Amniotic epithelial cell (primary cell): ENCODE measurements around the gene TWF2.

Experiments used
- DNase-seq: peaks from one replicate; pipeline ENCODE4 v3.0.0-alpha.2; 2010; ENCODE audit warnings: low read depth

TWF2 gene

GRCh38 chr3:52257911-52258310 lies 19.0 kb upstream of the TWF2 start:
- DNase-seq: peak; percentile 90

GRCh38 chr3:52256622-52257021 lies 17.7 kb upstream of the TWF2 start:
- DNase-seq: no peak

GRCh38 chr3:52256159-52256558 lies 17.2 kb upstream of the TWF2 start:
- no peak for DNase-seq

- DNase-seq: no peak
Observed at GRCh38 chr3:52254608-52255007, 15.7 kb upstream of the TWF2 start.

GRCh38 chr3:52253314-52254304 lies 14.7 kb upstream of the TWF2 start:
- DNase-seq: peak; percentile 50

GRCh38 chr3:52250122-52250521 lies 11.2 kb upstream of the TWF2 start:
- DNase-seq: no peak

- no peak for DNase-seq
Observed at GRCh38 chr3:52249683-52250082, 10.7 kb upstream of the TWF2 start.

- DNase-seq: no peak
Observed at GRCh38 chr3:52248816-52249547, 10.0 kb upstream of the TWF2 start.

- no peak for DNase-seq
Observed at GRCh38 chr3:52248165-52248541, 9.2 kb upstream of the TWF2 start.

GRCh38 chr3:52247409-52248164 lies 8.6 kb upstream of the TWF2 start:
- no peak for DNase-seq

- DNase-seq: no peak
Observed at GRCh38 chr3:52246728-52247408, 7.9 kb upstream of the TWF2 start.

GRCh38 chr3:52246264-52246620 lies 7.3 kb upstream of the TWF2 start:
- DNase-seq: no peak

- DNase-seq: peak; percentile 33
Observed at GRCh38 chr3:52245322-52246263, 6.6 kb upstream of the TWF2 start, which contains the start of gene PPM1M. PPM1M (plus strand) TSS chr3:52245759; CDS start chr3:52245825, 66 bp downstream.

GRCh38 chr3:52243791-52244628 lies 5.1 kb upstream of the TWF2 start:
- no peak for DNase-seq

GRCh38 chr3:52242039-52242438 lies 3.1 kb upstream of the TWF2 start:
- DNase-seq: no peak

- no peak for DNase-seq
Observed at GRCh38 chr3:52240886-52241370, 2.0 kb upstream of the TWF2 start.

GRCh38 chr3:52240059-52240885 lies 1.3 kb upstream of the TWF2 start:
- DNase-seq: peak; percentile 99

GRCh38 chr3:52238193-52238760 lies 681 bp downstream of the TWF2 start:
- DNase-seq: no peak
